Fibroblast of lung (primary cell): ENCODE measurements around the gene PDCD1LG2. TPM values are rescaled to one million over a fixed set of nuclear protein-coding genes. Genes with fewer than 3 reads are reported as not detected.
A peak's percentile ranks its signal among the peaks of the same experiment; 100 is the strongest.

Experiments
- DNase-seq, 2 donors: peaks; one replicate each; pipeline versions ENCODE4 v3.0.0 to v3.0.0-alpha.2; 2010; ENCODE audit warnings: low read depth in 2 of 2
- H2AFZ ChIP-seq: 2 replicates; pipeline ENCODE4 v1.5.1; 2012; ENCODE audit warnings: low read length, control low read depth, inconsistent platforms
- H3K27ac ChIP-seq: 2 replicates; pipeline ENCODE4 v1.5.1; 2011; ENCODE audit warnings: low read length, control low read depth; ENCODE audit not compliant: insufficient read depth
- H3K27me3 ChIP-seq: 2 replicates; pipeline ENCODE4 v1.5.1; 2011; ENCODE audit warnings: mild to moderate bottlenecking, low read length; ENCODE audit not compliant: control insufficient read depth, insufficient read depth
- H3K36me3 ChIP-seq: 2 replicates; pipeline ENCODE4 v1.5.1; 2011; ENCODE audit warnings: low read length; ENCODE audit not compliant: control insufficient read depth, insufficient read depth
- H3K4me1 ChIP-seq: 2 replicates; pipeline ENCODE4 v1.5.1; 2011; ENCODE audit warnings: low read length; ENCODE audit not compliant: control insufficient read depth, insufficient read depth; ENCODE audit errors: extremely low read depth
- H3K4me2 ChIP-seq: 2 replicates; pipeline ENCODE4 v1.5.1; 2011; ENCODE audit warnings: low read length, control low read depth; ENCODE audit not compliant: insufficient read depth; ENCODE audit errors: extremely low read depth
- H3K4me3 ChIP-seq, 4 experiments: fragments of 200-600 bp in 1 of 4; sonication (generic) in 1 of 4; replicated peaks in 1 of 4; 2 replicates each; pipeline ENCODE4 v1.5.1; 2011 to 2016; ENCODE audit warnings: low read length in 4 of 4, low read depth in 3 of 4, mild to moderate bottlenecking in 3 of 4, control low read depth in 2 of 4, inconsistent platforms in 1 of 4, mixed read lengths in 1 of 4; ENCODE audit not compliant: insufficient read depth in 1 of 4; ENCODE audit errors: control extremely low read depth in 1 of 4
- H3K79me2 ChIP-seq: 2 replicates; pipeline ENCODE4 v1.5.1; 2012; ENCODE audit warnings: mild to moderate bottlenecking, low read length, inconsistent platforms; ENCODE audit not compliant: control insufficient read depth, insufficient read depth
- H3K9ac ChIP-seq: 2 replicates; pipeline ENCODE4 v1.5.1; 2011; ENCODE audit warnings: mild to moderate bottlenecking, low read length, control low read depth; ENCODE audit not compliant: insufficient read depth
- H3K9me3 ChIP-seq: 2 replicates; pipeline ENCODE4 v1.5.1; 2012; ENCODE audit warnings: low read depth, low read length; ENCODE audit not compliant: control insufficient read depth, insufficient read depth
- H4K20me1 ChIP-seq: 2 replicates; pipeline ENCODE4 v1.5.1; 2011; ENCODE audit warnings: low read length; ENCODE audit not compliant: control insufficient read depth, insufficient read depth; ENCODE audit errors: extremely low read depth
- EZH2 ChIP-seq: IDR thresholded peaks from 2 replicates; pipeline ENCODE4 v1.5.1; 2012; ENCODE audit warnings: low read length, control low read depth, mild to moderate bottlenecking; ENCODE audit errors: missing control alignments
- polyA plus RNA-seq, 2 donors: library from polyadenylated mRNA; depleted of rRNA in 1 of 2; stranded (reverse) in 1 of 2; unstranded in 1 of 2; fragments of >200 nt; gene quantifications; 2 replicates each; pipeline ENCODE4 v1.2.1, GENCODE V29; 2011 to 2012; ENCODE audit warnings: missing spikeins in 1 of 2
- total RNA-seq: library from RNA; depleted of rRNA; stranded (reverse); fragments of >200 nt; gene quantifications from 2 replicates; pipeline ENCODE4 v1.2.1, GENCODE V29; 2014
- TF ChIP-seq, protein P1 (sequence below), 2 donors: IDR thresholded peaks in 1 of 2; conservative IDR thresholded peaks in 1 of 2; 1 replicate in 1 of 2; 2 replicates in 1 of 2; pipeline ENCODE4 v1.5.1; 2011 to 2012; ENCODE audit warnings: low read length in 2 of 2, control low read depth in 1 of 2, inconsistent platforms in 1 of 2, low read depth in 1 of 2, mild to moderate bottlenecking in 1 of 2

The PDCD1LG2 gene
- total and polyA plus RNA-seq, 2 donors (not counting 1 experiment from before 2014, with no cell fraction given), result 6.9 to 16.9 TPM

DNA sequence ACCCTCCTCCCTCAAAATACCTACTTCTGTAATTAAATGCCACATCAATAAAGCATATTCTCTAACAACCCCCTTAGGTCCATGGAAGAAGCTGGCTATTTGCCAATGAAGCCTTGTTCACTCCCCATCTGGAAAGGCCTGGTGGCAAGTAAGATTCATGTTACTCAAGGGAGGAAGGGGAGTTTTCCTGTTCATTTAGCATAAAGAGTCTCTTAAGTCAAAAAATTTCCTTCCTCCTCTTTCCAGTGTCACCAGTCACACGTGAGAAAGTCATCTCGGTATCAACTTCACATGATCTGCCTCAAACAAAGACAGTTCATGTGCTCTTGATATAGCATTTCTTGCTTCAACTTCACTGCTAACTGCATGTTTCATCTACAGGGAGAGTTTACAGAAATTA lies 85.8 kb downstream of the PDCD1LG2 start:
- H3K4me3 ChIP-seq, result no peak overlapping the region
- no peaks in the 10 kb centered on the region for H3K9me3 ChIP-seq
- DNase-seq, result no peak
- no peaks in the 10 kb centered on the region for H3K79me2 ChIP-seq
- H3K36me3 ChIP-seq, result no peaks in the 10 kb centered on the region
- TF ChIP-seq EZH2, result no peak
- TF ChIP-seq, protein P1, sequence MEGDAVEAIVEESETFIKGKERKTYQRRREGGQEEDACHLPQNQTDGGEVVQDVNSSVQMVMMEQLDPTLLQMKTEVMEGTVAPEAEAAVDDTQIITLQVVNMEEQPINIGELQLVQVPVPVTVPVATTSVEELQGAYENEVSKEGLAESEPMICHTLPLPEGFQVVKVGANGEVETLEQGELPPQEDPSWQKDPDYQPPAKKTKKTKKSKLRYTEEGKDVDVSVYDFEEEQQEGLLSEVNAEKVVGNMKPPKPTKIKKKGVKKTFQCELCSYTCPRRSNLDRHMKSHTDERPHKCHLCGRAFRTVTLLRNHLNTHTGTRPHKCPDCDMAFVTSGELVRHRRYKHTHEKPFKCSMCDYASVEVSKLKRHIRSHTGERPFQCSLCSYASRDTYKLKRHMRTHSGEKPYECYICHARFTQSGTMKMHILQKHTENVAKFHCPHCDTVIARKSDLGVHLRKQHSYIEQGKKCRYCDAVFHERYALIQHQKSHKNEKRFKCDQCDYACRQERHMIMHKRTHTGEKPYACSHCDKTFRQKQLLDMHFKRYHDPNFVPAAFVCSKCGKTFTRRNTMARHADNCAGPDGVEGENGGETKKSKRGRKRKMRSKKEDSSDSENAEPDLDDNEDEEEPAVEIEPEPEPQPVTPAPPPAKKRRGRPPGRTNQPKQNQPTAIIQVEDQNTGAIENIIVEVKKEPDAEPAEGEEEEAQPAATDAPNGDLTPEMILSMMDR (conservative IDR thresholded peaks at IDR 0.05 in 1 of 2, IDR thresholded peaks at IDR 0.05 in 1 of 2; ENCODE audit: low read depth in 1 of 2, low read length in 2 of 2), result no peak
- H4K20me1 ChIP-seq, result no peaks in the 10 kb centered on the region
- H3K4me1 ChIP-seq, result no peaks in the 10 kb centered on the region
- no peak overlapping the region for H3K9ac ChIP-seq
- no peaks in the 10 kb centered on the region for H3K27me3 ChIP-seq
- H3K4me2 ChIP-seq, result no peak overlapping the region
- no peak overlapping the region for H2AFZ ChIP-seq
- H3K27ac ChIP-seq, result no peak overlapping the region

DNA sequence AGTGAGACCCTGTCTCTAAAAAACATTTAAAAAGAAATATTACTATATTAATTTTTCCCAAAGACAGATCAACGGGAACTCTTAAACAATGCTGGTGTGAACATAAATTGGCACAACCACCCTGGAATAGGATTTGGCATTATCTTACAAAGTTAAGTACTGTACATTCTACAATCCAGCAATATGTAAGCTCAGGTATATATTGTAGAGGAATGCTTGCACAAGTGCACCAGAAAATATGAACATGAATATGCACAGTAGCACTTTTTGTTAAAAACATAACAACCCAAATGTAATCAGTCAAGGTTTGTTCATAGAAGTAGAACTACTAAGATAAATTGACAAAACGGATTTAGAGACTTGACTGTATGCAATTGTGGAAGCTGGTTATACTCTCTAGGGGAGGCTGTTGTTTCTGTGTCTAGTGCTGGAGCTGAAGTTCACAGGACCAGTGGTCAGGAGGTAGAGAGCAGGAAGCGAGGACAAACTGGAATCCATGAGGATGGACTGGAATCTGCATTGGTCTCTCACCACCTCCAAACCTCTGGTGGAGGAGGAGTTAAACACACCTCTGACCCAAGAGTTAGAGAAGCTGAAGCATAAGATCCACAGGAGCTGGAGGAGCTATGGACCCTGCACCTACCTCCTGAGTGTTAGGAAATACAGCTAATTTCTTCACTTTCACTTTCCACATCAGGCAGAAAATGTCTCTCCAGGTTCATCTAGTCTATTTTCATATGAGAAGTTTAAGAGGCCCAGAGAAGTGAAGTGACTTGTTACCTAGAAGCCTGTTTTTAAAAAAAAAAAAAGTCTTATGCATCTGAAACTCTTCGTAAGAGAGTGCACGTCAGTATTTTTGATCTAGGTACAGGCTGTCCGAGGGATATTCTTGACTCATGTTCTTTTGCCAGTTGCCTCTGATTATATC lies 98.2 kb downstream of the PDCD1LG2 start:
- peak overlapping the region; percentile 39 for H2AFZ ChIP-seq
- TF ChIP-seq, protein P1 (conservative IDR thresholded peaks at IDR 0.05 in 1 of 2, IDR thresholded peaks at IDR 0.05 in 1 of 2; ENCODE audit: low read depth in 1 of 2, low read length in 2 of 2), result no peak
- no peak for TF ChIP-seq EZH2
- no peak overlapping the region for H3K27ac ChIP-seq
- H3K36me3 ChIP-seq, result no peaks in the 10 kb centered on the region
- peak in 1 of 2 donors; percentile 11 for DNase-seq
- H3K9me3 ChIP-seq, result no peaks in the 10 kb centered on the region
- no peaks in the 10 kb centered on the region for H3K4me1 ChIP-seq
- H3K27me3 ChIP-seq, result no peaks in the 10 kb centered on the region
- no peak overlapping the region for H3K9ac ChIP-seq
- H3K79me2 ChIP-seq, result no peaks in the 10 kb centered on the region
- peak overlapping the region; percentile 16 for H3K4me2 ChIP-seq
- no peaks in the 10 kb centered on the region for H4K20me1 ChIP-seq
- H3K4me3 ChIP-seq, result peak overlapping the region in 2 of 4 experiments; percentile 9 to 37

DNA sequence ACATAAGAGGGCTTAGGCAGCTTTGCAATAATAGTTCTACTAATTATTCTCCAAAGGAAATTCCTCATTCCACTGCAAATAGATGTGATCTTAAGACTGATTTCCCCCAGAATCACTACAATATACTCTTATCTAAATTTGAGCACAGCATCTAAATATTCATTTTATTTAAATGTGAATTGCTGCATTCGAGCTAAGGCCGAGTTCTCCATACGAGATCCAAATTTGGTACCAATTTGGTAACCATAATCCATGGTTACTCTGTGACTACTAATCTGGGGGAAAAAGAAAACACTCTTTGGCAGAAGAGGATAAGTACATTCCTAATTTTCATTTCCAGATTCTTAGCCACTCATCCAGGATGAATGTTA lies 98.9 kb downstream of the PDCD1LG2 start:
- no peak for DNase-seq
- TF ChIP-seq, protein P1 (conservative IDR thresholded peaks at IDR 0.05 in 1 of 2, IDR thresholded peaks at IDR 0.05 in 1 of 2; ENCODE audit: low read depth in 1 of 2, low read length in 2 of 2), result no peak
- TF ChIP-seq EZH2, result no peak
- H3K27me3 ChIP-seq, result no peaks in the 10 kb centered on the region
- H3K9ac ChIP-seq, result no peak overlapping the region
- no peaks in the 10 kb centered on the region for H3K79me2 ChIP-seq
- H4K20me1 ChIP-seq, result no peaks in the 10 kb centered on the region
- H3K36me3 ChIP-seq, result no peaks in the 10 kb centered on the region
- H3K9me3 ChIP-seq, result no peaks in the 10 kb centered on the region
- H3K4me2 ChIP-seq, result no peak overlapping the region
- peak overlapping the region in 1 of 4 experiments; percentile 37 for H3K4me3 ChIP-seq
- no peak overlapping the region for H2AFZ ChIP-seq
- no peak overlapping the region for H3K27ac ChIP-seq
- H3K4me1 ChIP-seq, result no peaks in the 10 kb centered on the region
